ENCODE data around the gene CDC42EP4.

GRCh38 chr17:73350864-73351263 is 39.1 kb upstream of the CDC42EP4 start:
- TF ChIP-seq POLR2A (IDR thresholded peaks at IDR 0.05): no peak
- TF ChIP-seq, protein P1, sequence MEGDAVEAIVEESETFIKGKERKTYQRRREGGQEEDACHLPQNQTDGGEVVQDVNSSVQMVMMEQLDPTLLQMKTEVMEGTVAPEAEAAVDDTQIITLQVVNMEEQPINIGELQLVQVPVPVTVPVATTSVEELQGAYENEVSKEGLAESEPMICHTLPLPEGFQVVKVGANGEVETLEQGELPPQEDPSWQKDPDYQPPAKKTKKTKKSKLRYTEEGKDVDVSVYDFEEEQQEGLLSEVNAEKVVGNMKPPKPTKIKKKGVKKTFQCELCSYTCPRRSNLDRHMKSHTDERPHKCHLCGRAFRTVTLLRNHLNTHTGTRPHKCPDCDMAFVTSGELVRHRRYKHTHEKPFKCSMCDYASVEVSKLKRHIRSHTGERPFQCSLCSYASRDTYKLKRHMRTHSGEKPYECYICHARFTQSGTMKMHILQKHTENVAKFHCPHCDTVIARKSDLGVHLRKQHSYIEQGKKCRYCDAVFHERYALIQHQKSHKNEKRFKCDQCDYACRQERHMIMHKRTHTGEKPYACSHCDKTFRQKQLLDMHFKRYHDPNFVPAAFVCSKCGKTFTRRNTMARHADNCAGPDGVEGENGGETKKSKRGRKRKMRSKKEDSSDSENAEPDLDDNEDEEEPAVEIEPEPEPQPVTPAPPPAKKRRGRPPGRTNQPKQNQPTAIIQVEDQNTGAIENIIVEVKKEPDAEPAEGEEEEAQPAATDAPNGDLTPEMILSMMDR (IDR thresholded peaks at IDR 0.05): no peak
- no peak for TF ChIP-seq EP300 (IDR thresholded peaks at IDR 0.05)

All from tibial nerve (tissue), 4 donors.